ENCODE data around the gene MT1X. TPM values are rescaled to one million over a fixed set of nuclear protein-coding genes. Genes with fewer than 3 reads are reported as not detected.

The MT1X gene
- total and polyA plus RNA-seq, 8 donors = 14.5 to 126 (median 16.7) TPM

- DNase-seq (no peak), ATAC-seq (no peak)
- H3K27me3 ChIP-seq = no peaks in the 10 kb centered on the region
- TF ChIP-seq CTCF (IDR thresholded peaks at IDR 0.05) = no peak
- no peaks in the 10 kb centered on the region for H3K36me3 ChIP-seq
- peaks cover 10 to 18% of the 10 kb centered on the region in 2 donors for H3K4me1 ChIP-seq
- intact Hi-C loops (cut with DNase I) = no loop called here
- peaks cover 0 to 8% of the 10 kb centered on the region in 2 donors for H3K9me3 ChIP-seq
- H3K4me3 ChIP-seq = peak overlapping the region in 1 of 2 donors; percentile 55
- H3K27ac ChIP-seq = no peak overlapping the region
These were observed 2.1 kb downstream of the MT1X start for GRCh38 chr16:56684256-56684925.

DNA sequence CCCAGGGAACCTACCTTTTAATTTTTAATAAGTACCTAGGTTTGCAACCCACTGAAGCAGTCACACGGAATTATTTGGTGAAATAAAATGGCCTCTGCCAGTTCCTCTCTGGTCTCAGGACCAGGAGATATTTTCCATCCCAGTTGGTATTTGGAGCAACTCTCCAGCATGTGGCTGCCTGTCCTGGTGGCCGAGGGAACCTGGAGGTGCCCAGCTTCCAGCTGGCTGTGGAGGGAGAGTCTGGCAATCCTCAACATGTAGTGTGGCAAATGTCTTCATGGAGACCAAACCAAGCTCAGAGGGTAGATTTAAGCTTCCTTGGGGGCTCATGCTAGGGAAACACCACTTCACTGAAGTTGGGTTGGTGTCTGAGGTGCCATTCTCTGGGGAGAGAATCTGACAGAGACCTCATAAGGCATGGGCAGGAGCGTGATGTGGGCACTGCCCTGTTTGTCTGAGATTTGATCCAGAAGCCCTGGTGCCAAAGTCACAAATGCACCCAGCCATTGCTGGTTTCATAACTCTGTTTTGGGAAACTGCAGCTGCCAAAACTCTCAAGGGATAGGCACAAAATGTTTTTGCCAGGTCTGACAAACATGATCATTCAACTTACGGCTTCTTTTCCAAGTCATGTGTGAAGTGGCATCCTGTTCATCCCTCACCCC lies 2.8 kb downstream of the MT1X start:
- intact Hi-C loops (cut with DNase I) = no loop called here
- ATAC-seq (no peak), DNase-seq (no peak)
- Histone ChIP-seq H3K36me3 (no peaks in the 10 kb centered on the region), H3K4me1 (peaks cover 10 to 18% of the 10 kb centered on the region in 2 donors), H3K27me3 (no peaks in the 10 kb centered on the region), H3K27ac (no peak overlapping the region), H3K9me3 (peaks cover 0 to 8% of the 10 kb centered on the region in 2 donors), H3K4me3 (no peak overlapping the region)
- TF ChIP-seq CTCF (IDR thresholded peaks at IDR 0.05) = no peak

DNA sequence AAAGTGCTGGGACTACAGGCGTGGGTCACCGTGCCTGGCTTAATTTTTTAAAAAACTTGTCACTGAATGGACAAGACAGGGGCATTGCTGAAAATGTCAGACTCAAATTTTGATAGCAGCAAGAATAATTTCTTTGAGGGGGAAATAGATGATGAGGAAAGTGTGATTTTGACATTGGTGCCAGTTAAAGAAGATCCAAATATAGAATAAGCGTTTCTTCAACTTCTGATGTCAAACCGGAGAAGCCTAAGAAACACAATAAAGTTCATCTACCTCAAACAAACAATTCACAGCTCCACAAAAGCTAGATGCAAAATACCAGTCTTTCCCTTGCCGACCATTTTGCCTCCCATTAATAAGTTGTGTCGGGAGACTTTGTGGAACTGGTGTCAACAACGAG lies 4.5 kb downstream of the MT1X start:
- no peak for ATAC-seq
- no peak overlapping the region for H3K27ac ChIP-seq
- H3K27me3 ChIP-seq = no peaks in the 10 kb centered on the region
- DNase-seq = no peak
- H3K9me3 ChIP-seq = peaks cover 0 to 8% of the 10 kb centered on the region in 2 donors
- H3K36me3 ChIP-seq = no peaks in the 10 kb centered on the region
- intact Hi-C loops (cut with DNase I) = no loop called here
- H3K4me1 ChIP-seq = peaks cover 10 to 13% of the 10 kb centered on the region in 2 donors
- H3K4me3 ChIP-seq = no peak overlapping the region
- TF ChIP-seq CTCF (IDR thresholded peaks at IDR 0.05) = no peak

GRCh38 chr16:56688762-56689161 lies 6.5 kb downstream of the MT1X start:
- DNase-seq (no peak), ATAC-seq (no peak)
- Histone ChIP-seq H3K4me3 (no peak overlapping the region), H3K27me3 (no peaks in the 10 kb centered on the region), H3K9me3 (peaks cover 0 to 8% of the 10 kb centered on the region in 2 donors), H3K4me1 (no peaks in the 10 kb centered on the region), H3K36me3 (no peaks in the 10 kb centered on the region), H3K27ac (no peak overlapping the region)
- intact Hi-C loops (cut with DNase I) = no loop called here
- no peak for TF ChIP-seq CTCF (IDR thresholded peaks at IDR 0.05)

DNA sequence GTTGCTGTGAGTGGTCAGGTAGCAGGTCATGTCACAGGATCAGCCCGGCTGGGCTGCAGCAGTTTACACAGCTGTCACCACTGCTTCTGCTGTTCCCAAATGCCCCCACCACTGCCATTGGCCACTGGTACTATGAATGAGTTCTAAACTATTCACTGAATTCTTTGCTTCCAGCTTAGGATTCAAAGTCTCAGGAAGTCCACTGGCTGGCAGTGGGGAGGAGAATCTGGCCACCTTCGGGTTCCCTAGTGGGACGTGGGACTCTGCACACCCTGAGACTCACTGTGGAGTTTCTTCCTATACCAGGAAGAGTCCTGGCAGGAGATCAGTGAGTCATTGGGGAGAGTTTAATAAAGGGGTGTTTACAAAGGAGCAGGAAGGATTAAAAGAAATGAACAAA lies 6.9 kb downstream of the MT1X start:
- Histone ChIP-seq H3K36me3 (no peaks in the 10 kb centered on the region), H3K4me3 (no peak overlapping the region), H3K9me3 (peaks cover 0 to 8% of the 10 kb centered on the region in 2 donors), H3K27me3 (no peaks in the 10 kb centered on the region), H3K4me1 (no peaks in the 10 kb centered on the region), H3K27ac (no peak overlapping the region)
- ATAC-seq (no peak), DNase-seq (no peak)
- TF ChIP-seq CTCF (IDR thresholded peaks at IDR 0.05) = no peak
- intact Hi-C loops (cut with DNase I) = no loop called here

All from left lung (tissue), 10 donors.